Panc1 (cell line): ENCODE measurements around the gene DBNDD2. TPM values are rescaled to one million over a fixed set of nuclear protein-coding genes. Genes with fewer than 3 reads are reported as not detected.

Source experiments
- ATAC-seq: fragments of 200-7000 bp; cut with Tn5 transposase; 2 replicates; pipeline ENCODE4 v1.9.1; 2020; ENCODE audit warnings: mild to moderate bottlenecking, moderate library complexity
- BruUV-seq: library from RNA; stranded (reverse); fragments of 400-500 nt; replicated peaks from 2 replicates; lab custom pipeline; 2021; lab: Mats Ljungman, UMichigan
- CTCF ChIA-PET: fragments of 300-600 bp; sonication (Branson Sonifier 250); formaldehyde crosslinking; loops from one replicate; lab custom pipeline; 2022; ENCODE audit warnings: antibody characterized with exemption; lab: Charles Lee
- POLR2A ChIA-PET: fragments of 300-600 bp; sonication (Branson Sonifier 250); formaldehyde crosslinking; loops from one replicate; lab custom pipeline; 2022; ENCODE audit warnings: antibody characterized with exemption; lab: Charles Lee
- DNase-seq: peaks from one replicate; pipeline ENCODE4 v3.0.0-alpha.2; 2010; ENCODE audit warnings: low read depth, low spot score
- H3K27ac ChIP-seq: 2 replicates; pipeline ENCODE4 v1.5.1; 2011; ENCODE audit warnings: mild to moderate bottlenecking, low read length, inconsistent platforms
- H3K27me3 ChIP-seq: fragments of 200-500 bp; sonication (Bioruptor generic); 2 replicates; pipeline ENCODE4 v1.6.0; 2014; ENCODE audit warnings: low read length, inconsistent platforms; ENCODE audit not compliant: control insufficient read depth, insufficient read depth
- H3K36me3 ChIP-seq: fragments of 200-500 bp; sonication (Bioruptor generic); 2 replicates; pipeline ENCODE4 v1.5.1; 2014; ENCODE audit warnings: inconsistent platforms, mild to moderate bottlenecking, low read length, moderate library complexity; ENCODE audit not compliant: control insufficient read depth, insufficient read depth
- H3K4me1 ChIP-seq: 2 replicates; pipeline ENCODE4 v1.5.1; 2011; ENCODE audit warnings: inconsistent platforms, mild to moderate bottlenecking, low read length, moderate library complexity; ENCODE audit not compliant: control insufficient read depth, insufficient read depth
- H3K4me3 ChIP-seq, 2 experiments: 2 replicates each; pipeline ENCODE4 v1.5.1; 2011 to 2012; ENCODE audit warnings: low read depth in 2 of 2, low read length in 2 of 2, mild to moderate bottlenecking in 2 of 2, inconsistent platforms in 1 of 2, moderate library complexity in 1 of 2
- H3K9me3 ChIP-seq: fragments of 200-500 bp; sonication (Bioruptor generic); 2 replicates; pipeline ENCODE4 v1.5.1; 2014; ENCODE audit warnings: low read depth, mild to moderate bottlenecking, inconsistent platforms, low read length, moderate library complexity; ENCODE audit not compliant: control insufficient read depth, insufficient read depth
- CTCF ChIP-seq: fragments of 450-650 bp; IDR thresholded peaks from 2 replicates; pipeline ENCODE4 v1.5.1; 2017; ENCODE audit warnings: mild to moderate bottlenecking
- POLR2AphosphoS5 ChIP-seq: IDR thresholded peaks from 2 replicates; pipeline ENCODE4 v1.6.1; 2012; ENCODE audit warnings: mild to moderate bottlenecking, low read depth, low read length, moderate library complexity
- REST ChIP-seq, 2 experiments: IDR thresholded peaks; 2 replicates each; pipeline ENCODE4 v1.6.1; 2011 to 2012; ENCODE audit warnings: low read depth in 2 of 2, control low read depth in 1 of 2, low read length in 1 of 2, mild to moderate bottlenecking in 1 of 2, moderate library complexity in 1 of 2; ENCODE audit not compliant: insufficient read depth in 1 of 2
- SIN3A ChIP-seq: IDR thresholded peaks from 2 replicates; pipeline ENCODE4 v1.6.1; 2012; ENCODE audit warnings: low read depth, mild to moderate bottlenecking, low read length, moderate library complexity, borderline replicate concordance; ENCODE audit not compliant: insufficient read depth
- TCF7L2 ChIP-seq: IDR thresholded peaks from 2 replicates; pipeline ENCODE4 v1.6.1; 2011; ENCODE audit warnings: mild to moderate bottlenecking, low read depth, low read length, inconsistent platforms
- in situ Hi-C: cut with HindIII; loops from 2 replicates; pipeline ENCODE4 v1.10.0; 2016; ENCODE audit warnings: low sequenced_read_pairs, low pct_unique_long_range_greater_than_20kb
- intact Hi-C: fragments of 100-400 bp; cut with micrococcal nuclease; formaldehyde crosslinking; loops from one replicate; pipeline ENCODE4 v1.10.0; 2022; ENCODE audit not compliant: unreplicated experiment
- total RNA-seq: library from RNA; stranded (reverse); gene quantifications from one replicate; pipeline ENCODE4 v1.2.1, GENCODE V29; 2021; ENCODE audit not compliant: unreplicated experiment

DBNDD2 gene
- total RNA-seq, 1 experiment from 2014 or later, result 55.4 TPM

- Histone ChIP-seq H3K27ac (no peak overlapping the region), H3K4me3 (no peak overlapping the region), H3K4me1 (no peaks in the 10 kb centered on the region), H3K36me3 (no peaks in the 10 kb centered on the region), H3K9me3 (peaks cover 11% of the 10 kb centered on the region; the same call in 1 of the 2 replicates), H3K27me3 (no peaks in the 10 kb centered on the region)
- TF ChIP-seq POLR2AphosphoS5, result no peak
- TF ChIP-seq REST (IDR thresholded peaks at IDR 0.05; ENCODE audit: insufficient read depth in 1 of 2, low read depth in 2 of 2, low read length in 1 of 2), result no peak
- TF ChIP-seq CTCF, result no peak
- TF ChIP-seq TCF7L2, result no peak
- TF ChIP-seq SIN3A, result no peak
- ChIA-PET POLR2A (interaction anchor here (0.6 kb wide), 1 partner anchor 15 kb away, joined by 3 read pairs; no protein-coding TSS in a partner anchor), CTCF (no interaction called here)
- intact Hi-C loops, result no loop called here
- no TSS peak for BruUV-seq
- ATAC-seq, result no peak
- no peak for DNase-seq
- in situ Hi-C loops, result no loop called here
These were observed 7.6 kb upstream of the DBNDD2 start for GRCh38 chr20:45400346-45401031.

- intact Hi-C loops, result no loop called here
- H3K9me3 ChIP-seq, result peaks cover 11% of the 10 kb centered on the region; the same call in 1 of the 2 replicates
- H3K4me3 ChIP-seq, result no peak overlapping the region
- ChIA-PET CTCF (no interaction called here), POLR2A (no interaction called here)
- H3K4me1 ChIP-seq, result no peaks in the 10 kb centered on the region; the same call in 1 of the 2 replicates
- DNase-seq, result no peak
- BruUV-seq, result no TSS peak
- no peaks in the 10 kb centered on the region for H3K36me3 ChIP-seq
- no peaks in the 10 kb centered on the region for H3K27me3 ChIP-seq
- no peak for ATAC-seq
- TF ChIP-seq POLR2AphosphoS5 (no peak), REST (IDR thresholded peaks at IDR 0.05; ENCODE audit: insufficient read depth in 1 of 2, low read depth in 2 of 2, low read length in 1 of 2) (no peak), CTCF (no peak), TCF7L2 (no peak), SIN3A (no peak)
- in situ Hi-C loops, result no loop called here
- no peak overlapping the region for H3K27ac ChIP-seq
These were observed 5.1 kb upstream of the DBNDD2 start for GRCh38 chr20:45402946-45403345.
